ENCODE measurements around the gene GFI1B.

- no peak for TF ChIP-seq CTCF (conservative IDR thresholded peaks at IDR 0.05; ENCODE audit: low read depth, low read length)
- no peak for TF ChIP-seq EZH2phosphoT487 (IDR thresholded peaks at IDR 0.05; ENCODE audit: borderline replicate concordance, low read length)
- TF ChIP-seq EZH2 (IDR thresholded peaks at IDR 0.05; ENCODE audit: low read length, unreplicated experiment) = no peak
Measured at GRCh38 chr9:132973166-132973565, 5.3 kb upstream of the GFI1B start.

Measured in PC-3 (cell line).